ENCODE measurements around the gene CAV2. TPM values are rescaled to one million over a fixed set of nuclear protein-coding genes. Genes with fewer than 3 reads are reported as not detected.

The CAV2 gene
- total RNA-seq, 1 experiment from 2014 or later = 18.1 TPM

- CTCF ChIA-PET = no interaction called here
- Mint-ChIP-seq H3K36me3 (ENCODE audit: insufficient read depth, unreplicated experiment) (no peaks in the 10 kb centered on the region), H3K9me3 (ENCODE audit: unreplicated experiment) (no peaks in the 10 kb centered on the region), H3K27ac (ENCODE audit: unreplicated experiment) (no peak overlapping the region), H3K4me3 (ENCODE audit: unreplicated experiment) (no peak overlapping the region), H3K27me3 (ENCODE audit: insufficient read depth, unreplicated experiment) (peaks cover 3% of the 10 kb centered on the region), H3K4me1 (ENCODE audit: low read depth, unreplicated experiment) (peaks cover 14% of the 10 kb centered on the region)
- no peak for TF ChIP-seq CTCF (IDR thresholded peaks at IDR 0.05; ENCODE audit: insufficient read depth in 1 of 2, low read depth in 1 of 2, low read length in 1 of 2, severe bottlenecking in 1 of 2, unreplicated experiment in 1 of 2)
- POLR2A ChIA-PET = no interaction called here
- Histone ChIP-seq H3K4me1 (no peaks in the 10 kb centered on the region), H3K9me3 (no peaks in the 10 kb centered on the region), H3K36me3 (ENCODE audit: control insufficient read depth, insufficient read depth, low read length) (no peaks in the 10 kb centered on the region), H3K4me3 (ENCODE audit: low read depth, low read length) (no peak overlapping the region), H3K27me3 (replicated peaks; ENCODE audit: control insufficient read depth, insufficient read depth, low read length) (no peaks in the 10 kb centered on the region)
- no TSS peak for BruUV-seq (replicated peaks)
- DNase-seq = no peak
- intact Hi-C loops (cut with micrococcal nuclease; ENCODE audit: unreplicated experiment) = no loop called here
Measured at GRCh38 chr7:116487907-116488521, 11.5 kb upstream of the CAV2 start.

- Histone ChIP-seq H3K4me3 (ENCODE audit: low read depth, low read length) (no peak overlapping the region), H3K9me3 (no peaks in the 10 kb centered on the region), H3K36me3 (ENCODE audit: control insufficient read depth, insufficient read depth, low read length) (no peaks in the 10 kb centered on the region), H3K4me1 (no peaks in the 10 kb centered on the region), H3K27me3 (replicated peaks; ENCODE audit: control insufficient read depth, insufficient read depth, low read length) (no peaks in the 10 kb centered on the region)
- Mint-ChIP-seq H3K27me3 (ENCODE audit: insufficient read depth, unreplicated experiment) (peaks cover 3% of the 10 kb centered on the region), H3K4me1 (ENCODE audit: low read depth, unreplicated experiment) (peaks cover 14% of the 10 kb centered on the region), H3K9me3 (ENCODE audit: unreplicated experiment) (no peaks in the 10 kb centered on the region), H3K36me3 (ENCODE audit: insufficient read depth, unreplicated experiment) (no peaks in the 10 kb centered on the region), H3K27ac (ENCODE audit: unreplicated experiment) (no peak overlapping the region), H3K4me3 (ENCODE audit: unreplicated experiment) (no peak overlapping the region)
- DNase-seq = no peak
- intact Hi-C loops (cut with micrococcal nuclease; ENCODE audit: unreplicated experiment) = no loop called here
- no peak for TF ChIP-seq CTCF (IDR thresholded peaks at IDR 0.05; ENCODE audit: insufficient read depth in 1 of 2, low read depth in 1 of 2, low read length in 1 of 2, severe bottlenecking in 1 of 2, unreplicated experiment in 1 of 2)
- CTCF ChIA-PET = no interaction called here
- BruUV-seq (replicated peaks) = no TSS peak
- POLR2A ChIA-PET = no interaction called here
Measured at GRCh38 chr7:116490351-116490750, 9.2 kb upstream of the CAV2 start.

- Mint-ChIP-seq H3K36me3 (ENCODE audit: insufficient read depth, unreplicated experiment) (no peaks in the 10 kb centered on the region), H3K4me1 (ENCODE audit: low read depth, unreplicated experiment) (peaks cover 10% of the 10 kb centered on the region), H3K9me3 (ENCODE audit: unreplicated experiment) (no peaks in the 10 kb centered on the region), H3K27me3 (ENCODE audit: insufficient read depth, unreplicated experiment) (peaks cover 3% of the 10 kb centered on the region), H3K4me3 (ENCODE audit: unreplicated experiment) (no peak overlapping the region), H3K27ac (ENCODE audit: unreplicated experiment) (no peak overlapping the region)
- intact Hi-C loops (cut with micrococcal nuclease; ENCODE audit: unreplicated experiment) = no loop called here
- no peaks in the 10 kb centered on the region for H3K9me3 ChIP-seq
- no peak for TF ChIP-seq CTCF (IDR thresholded peaks at IDR 0.05; ENCODE audit: insufficient read depth in 1 of 2, low read depth in 1 of 2, low read length in 1 of 2, severe bottlenecking in 1 of 2, unreplicated experiment in 1 of 2)
- H3K36me3 ChIP-seq (ENCODE audit: control insufficient read depth, insufficient read depth, low read length) = no peaks in the 10 kb centered on the region
- BruUV-seq (replicated peaks) = no TSS peak
- no peaks in the 10 kb centered on the region for H3K27me3 ChIP-seq (replicated peaks; ENCODE audit: control insufficient read depth, insufficient read depth, low read length)
- ChIA-PET POLR2A (no interaction called here), CTCF (no interaction called here)
- no peaks in the 10 kb centered on the region for H3K4me1 ChIP-seq
- H3K4me3 ChIP-seq (ENCODE audit: low read depth, low read length) = no peak overlapping the region
- DNase-seq = no peak
Measured at GRCh38 chr7:116491887-116492653, 7.5 kb upstream of the CAV2 start.
